Non-pigmented ciliary epithelial cell (primary cell): Measurements from ENCODE around the gene PSTPIP1.

Experiments
- DNase-seq: peaks from one replicate; pipeline ENCODE4 v3.0.0-alpha.2; 2010; ENCODE audit warnings: low read depth

Gene PSTPIP1

DNA sequence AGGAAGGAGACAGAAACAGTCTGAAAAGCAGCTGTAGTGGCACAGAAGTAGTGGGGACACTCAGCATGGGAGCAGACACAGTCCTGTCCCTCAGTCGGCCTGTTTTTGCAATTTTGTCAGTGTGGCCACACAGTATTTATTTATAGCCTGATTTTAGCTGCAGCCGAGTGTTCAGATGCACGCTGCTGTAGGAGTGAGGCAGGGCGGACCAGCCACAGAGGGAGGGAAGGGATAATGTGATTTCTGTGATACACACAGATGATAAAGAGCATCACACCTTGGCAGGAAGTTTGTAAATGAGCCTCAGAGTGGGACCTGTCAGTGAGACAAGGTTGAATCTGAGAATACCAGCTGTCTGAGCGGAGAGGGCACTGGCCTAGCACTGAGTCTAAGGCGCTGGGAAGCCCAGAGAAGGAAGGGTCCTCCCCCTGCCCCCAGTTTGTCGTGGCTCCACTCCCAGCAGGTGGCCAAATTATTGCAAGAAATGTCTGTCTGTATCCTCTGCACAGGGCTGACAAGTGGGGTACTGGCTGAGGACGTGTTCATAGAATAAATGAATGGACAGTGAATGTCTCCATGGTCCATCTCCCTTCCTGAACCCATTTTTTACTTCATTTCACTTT, 3.8 kb downstream of the PSTPIP1 start:
- DNase-seq = no peak

- DNase-seq = no peak
Observed at GRCh38 chr15:76999996-77000395, 5.1 kb downstream of the PSTPIP1 start.

DNA sequence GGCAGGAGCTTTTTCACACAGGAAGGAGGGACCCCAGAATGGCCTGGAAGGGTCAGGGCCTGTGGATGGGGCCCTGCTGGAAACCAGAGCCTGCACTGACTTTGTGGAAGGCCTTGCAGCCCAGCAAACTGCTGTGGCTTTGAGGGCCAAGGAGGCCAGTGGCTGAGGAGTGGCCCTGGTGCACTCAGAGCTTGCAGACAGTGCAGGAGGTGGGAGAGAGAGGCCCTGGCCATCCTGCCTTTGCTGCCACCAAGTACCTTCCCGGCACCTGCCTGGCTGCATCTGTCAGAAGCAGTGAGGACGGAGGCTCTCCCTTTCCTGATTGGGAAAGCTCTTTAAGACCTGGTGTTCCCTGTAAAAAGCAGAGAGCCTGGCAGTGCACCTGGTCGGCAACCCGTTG, 6.4 kb downstream of the PSTPIP1 start:
- DNase-seq = no peak

DNA sequence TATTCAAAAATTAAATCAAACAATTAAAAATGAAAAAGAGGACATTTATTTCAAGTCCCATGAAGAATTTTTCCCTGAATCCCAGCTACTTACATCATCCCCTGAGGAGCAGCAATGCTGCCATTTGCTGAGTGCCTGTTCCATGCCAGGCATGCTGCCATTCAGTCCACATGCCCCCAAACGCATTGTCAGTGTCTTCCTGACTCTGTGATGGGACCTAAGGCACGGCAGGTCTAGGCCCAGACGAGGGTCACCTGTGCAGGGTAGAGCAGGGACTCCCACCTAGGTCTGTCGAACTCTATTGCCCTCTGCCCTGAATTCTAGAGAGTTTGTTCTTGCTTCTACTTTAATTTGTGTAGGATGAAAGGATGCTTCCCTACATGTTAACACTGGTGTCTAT, 7.0 kb downstream of the PSTPIP1 start:
- no peak for DNase-seq

DNA sequence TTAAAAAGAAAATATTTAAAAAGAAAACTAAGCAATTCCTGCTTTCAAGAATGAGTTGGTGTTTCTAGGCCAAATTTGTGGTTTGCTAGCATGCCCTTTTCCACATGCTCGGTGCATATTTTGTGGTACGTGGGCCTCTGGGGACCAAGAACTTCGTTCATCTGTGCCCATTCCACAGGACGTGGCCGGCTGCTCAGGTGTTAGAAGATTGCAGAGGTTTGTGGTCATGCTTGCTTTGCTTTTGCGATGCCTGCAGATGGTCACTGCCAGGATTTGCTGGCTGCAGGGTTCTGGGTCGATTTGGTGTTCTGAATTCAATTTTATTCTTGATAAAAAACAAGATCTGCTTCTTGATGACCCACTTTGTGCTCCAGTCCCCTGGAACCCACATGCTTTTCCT, 7.5 kb downstream of the PSTPIP1 start:
- DNase-seq = no peak

DNA sequence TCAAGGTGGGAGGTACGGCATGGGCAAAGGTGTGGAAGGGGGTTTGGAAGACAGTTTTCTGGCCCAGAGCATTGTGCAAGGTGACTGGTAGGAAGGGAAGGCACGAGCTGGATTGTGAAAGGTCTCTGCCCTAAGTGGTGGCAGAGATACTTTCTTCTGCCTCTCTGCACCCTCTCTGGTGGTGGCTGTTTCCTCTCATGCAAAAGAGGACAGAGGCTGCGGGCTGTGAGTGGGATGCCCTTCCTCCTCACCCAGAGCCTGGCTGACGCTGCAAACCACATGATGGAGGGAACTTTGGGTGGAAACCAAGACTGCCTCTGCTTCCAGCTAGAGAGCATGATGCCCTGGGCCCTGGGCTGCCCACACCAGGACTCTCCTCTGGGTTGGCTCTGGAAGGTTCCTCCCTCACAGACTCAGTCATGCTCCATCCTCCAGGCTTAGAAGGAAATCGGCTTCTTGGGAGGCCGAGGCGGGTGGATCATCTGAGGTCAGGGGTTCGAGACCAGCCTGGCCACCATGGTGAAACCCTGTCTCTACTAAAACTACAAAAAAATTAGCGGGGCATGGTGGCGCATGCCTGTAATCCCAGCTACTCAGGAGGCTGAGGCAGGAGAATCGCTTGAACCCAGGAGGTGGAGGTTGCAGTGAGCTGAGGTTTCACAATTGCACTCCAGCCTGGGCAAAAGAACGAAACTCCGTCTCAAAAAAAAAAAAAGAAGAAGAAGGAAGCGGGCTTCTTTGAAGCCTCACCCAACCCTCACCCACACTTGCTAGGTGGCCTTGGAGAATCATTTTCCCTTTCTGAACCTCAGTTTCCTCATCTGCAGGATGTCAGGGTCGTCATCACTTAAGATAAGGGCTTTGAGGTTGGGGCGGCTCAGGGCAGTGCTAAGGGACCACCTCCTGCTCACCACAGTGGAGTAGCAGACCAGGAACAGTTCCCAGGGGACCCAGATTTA, 8.3 kb downstream of the PSTPIP1 start:
- DNase-seq = no peak

DNA sequence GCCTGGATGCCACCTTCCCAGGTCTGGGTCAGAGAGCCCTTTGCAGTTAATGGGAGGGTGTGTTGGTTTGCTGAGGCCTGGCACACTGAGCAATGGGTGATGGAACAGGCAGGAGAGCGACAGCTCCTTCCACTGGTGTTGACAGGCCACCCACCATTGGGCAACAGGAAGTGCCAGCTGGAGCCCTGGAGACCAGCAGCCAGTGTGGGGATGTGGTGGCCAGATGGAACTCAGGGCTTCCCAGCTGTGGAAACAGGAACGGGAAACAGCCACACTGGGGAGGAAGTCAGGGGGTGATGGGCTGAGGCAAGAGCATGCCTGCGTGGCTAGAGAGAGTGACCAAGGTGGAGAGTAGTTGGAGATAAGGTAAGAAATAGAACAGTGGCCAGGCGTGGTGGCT, 9.3 kb downstream of the PSTPIP1 start:
- no peak for DNase-seq

DNA sequence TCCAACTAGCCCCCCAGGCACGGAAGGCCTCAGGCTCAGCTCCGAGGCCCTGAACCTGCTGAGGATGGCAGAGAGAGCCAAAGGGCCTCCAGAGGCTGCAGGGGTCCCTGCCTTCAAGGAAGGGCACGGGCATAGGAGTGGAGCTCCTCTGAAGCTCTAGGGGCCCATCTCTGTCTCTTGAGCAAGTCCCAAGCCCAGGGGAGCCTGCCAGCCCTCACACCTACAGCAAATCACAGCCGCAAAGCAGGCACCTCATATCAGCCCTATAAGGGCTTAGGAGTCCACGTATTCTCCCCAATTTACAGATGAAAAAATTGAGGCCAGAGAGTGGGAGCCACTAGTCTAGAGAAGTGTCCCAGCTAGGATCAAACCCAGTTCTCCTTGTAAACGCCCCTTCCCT, 14.2 kb downstream of the PSTPIP1 start:
- no peak for DNase-seq

DNA sequence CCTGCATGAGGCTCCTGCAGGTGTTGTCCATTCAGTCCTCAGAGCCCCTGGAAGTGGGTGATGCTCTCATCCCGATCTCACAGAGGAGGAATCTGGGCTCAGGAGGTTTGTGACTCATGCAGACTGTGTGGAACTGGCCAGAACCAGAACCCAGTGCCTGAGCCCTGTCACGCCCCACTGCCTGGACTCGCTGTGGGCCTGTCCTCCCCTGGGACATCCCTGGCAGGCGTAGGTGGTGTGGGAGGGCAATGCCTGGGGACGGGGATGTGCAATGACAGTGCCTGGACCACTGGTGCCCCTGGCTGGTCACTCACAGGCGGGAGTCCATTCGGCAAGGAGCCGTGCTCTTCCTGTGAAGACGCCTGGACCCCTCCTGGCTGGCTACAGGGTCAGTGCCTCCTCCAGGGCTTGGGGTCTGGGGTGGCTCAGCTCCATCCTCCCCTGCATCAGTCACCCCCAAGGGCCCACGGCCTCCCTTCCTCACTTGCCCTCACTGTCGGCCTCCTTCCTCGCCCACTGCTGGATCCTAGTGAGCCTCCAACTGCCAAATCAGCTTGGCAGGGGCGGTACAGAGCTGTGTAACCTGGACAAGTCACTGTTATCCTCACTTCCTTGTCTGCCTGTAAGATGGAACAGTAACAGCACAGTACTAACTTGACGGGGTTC, 14.9 kb downstream of the PSTPIP1 start:
- no peak for DNase-seq

GRCh38 chr15:77010312-77010686, 15.4 kb downstream of the PSTPIP1 start:
- DNase-seq = no peak

- no peak for DNase-seq
Observed at GRCh38 chr15:77010857-77011256, 15.9 kb downstream of the PSTPIP1 start.

GRCh38 chr15:77012117-77012712, 17.3 kb downstream of the PSTPIP1 start:
- no peak for DNase-seq

- no peak for DNase-seq
Observed at GRCh38 chr15:77012868-77013267, 17.9 kb downstream of the PSTPIP1 start.

DNA sequence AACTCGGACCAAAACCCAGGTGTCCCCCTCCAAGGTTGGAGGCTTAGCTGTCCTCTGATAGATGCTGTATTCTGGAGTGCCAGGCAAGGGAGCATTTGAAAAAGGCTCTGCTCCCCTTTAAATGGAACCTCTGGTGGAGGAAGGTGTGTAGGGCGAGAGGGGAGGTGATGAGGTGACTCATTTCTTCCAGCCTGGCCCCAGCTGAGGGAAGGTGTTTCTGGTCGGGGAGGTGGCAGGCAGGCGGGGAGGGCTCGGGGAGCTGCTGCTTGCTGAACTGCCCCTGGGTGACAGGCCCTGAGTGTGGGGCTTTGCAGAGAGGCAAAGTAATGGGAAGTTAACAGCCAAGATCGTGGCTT, 18.8 kb downstream of the PSTPIP1 start:
- no peak for DNase-seq

GRCh38 chr15:77014132-77015081, 19.5 kb downstream of the PSTPIP1 start:
- no peak for DNase-seq

- DNase-seq = no peak
Observed at GRCh38 chr15:77015646-77016320, 20.9 kb downstream of the PSTPIP1 start.

DNA sequence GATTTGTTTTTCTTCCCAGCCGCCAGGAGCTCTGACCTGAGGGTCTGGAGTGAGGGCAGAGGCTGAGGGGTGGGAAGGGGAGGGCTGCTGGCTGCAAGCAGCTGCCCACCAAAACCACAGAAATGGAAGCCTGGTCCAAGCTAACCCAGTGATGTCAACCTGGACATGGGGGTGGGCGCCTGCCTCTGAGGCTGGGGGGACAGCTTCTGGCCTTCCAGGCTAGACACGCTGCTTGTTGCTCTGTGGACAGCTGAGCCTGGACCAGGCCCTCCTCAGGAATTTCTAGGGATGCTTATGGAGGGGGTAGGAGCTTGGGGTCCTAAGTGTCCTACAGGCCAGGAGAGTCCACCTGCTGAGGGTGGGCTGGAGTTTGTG, 21.4 kb downstream of the PSTPIP1 start:
- no peak for DNase-seq

GRCh38 chr15:77017091-77017660, 22.2 kb downstream of the PSTPIP1 start:
- no peak for DNase-seq

GRCh38 chr15:77017761-77018720, 23.1 kb downstream of the PSTPIP1 start:
- no peak for DNase-seq
